Measurements from ENCODE around the gene MLLT6. TPM values are rescaled to one million over a fixed set of nuclear protein-coding genes. Genes with fewer than 3 reads are reported as not detected.
A peak's percentile ranks its signal among the peaks of the same experiment; 100 is the strongest.

The MLLT6 gene
- total and polyA plus RNA-seq, 2 of the 13 experiments (the other 11 are each of a cell fraction or from before 2014, with no cell fraction given): 50.7 to 69.5 TPM

DNA sequence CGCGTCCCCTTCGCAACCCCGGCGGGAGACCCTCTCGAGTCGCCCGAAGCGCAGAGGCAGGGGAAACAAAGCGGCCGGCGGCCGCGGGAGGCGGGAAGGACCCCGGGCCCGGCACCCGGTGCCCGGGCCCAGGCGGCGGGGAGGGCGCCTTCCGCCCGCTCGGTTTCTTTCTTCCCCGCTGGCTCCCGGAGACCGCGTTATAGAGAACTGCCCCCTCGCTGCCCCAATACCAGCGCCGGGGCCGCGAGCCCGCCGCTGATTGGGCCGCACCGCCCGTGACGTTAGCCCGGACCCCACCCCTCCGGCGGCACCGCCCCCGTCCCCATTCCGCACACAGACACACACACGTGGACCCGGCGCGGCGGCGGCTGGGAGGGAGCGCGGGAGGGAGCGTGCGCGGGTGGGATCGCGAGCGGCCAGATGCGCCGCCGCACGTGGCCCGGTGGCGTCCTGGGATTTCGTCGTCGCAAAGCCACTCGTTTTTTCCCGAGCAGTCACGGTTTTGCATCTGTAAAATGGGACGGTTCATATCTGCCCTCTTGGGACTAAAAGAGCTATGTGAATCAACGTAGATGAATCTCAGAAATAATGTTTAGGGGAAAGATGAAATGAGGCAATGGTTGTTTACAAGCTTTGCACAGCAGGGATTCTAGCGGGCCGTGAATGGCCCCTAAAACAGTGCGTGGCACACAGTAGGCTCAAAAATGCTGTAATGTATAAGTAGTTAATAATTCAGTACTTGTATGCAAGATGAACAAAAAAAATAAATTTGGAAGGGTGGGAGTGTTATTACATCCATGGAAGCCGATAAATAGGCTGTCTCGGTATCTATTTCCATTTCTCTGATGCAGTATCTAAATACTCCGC lies 30.1 kb upstream of the MLLT6 start, which contains the start of gene EPOP (continued):
- TF ChIP-seq ARID4A (CRISPR knock-in tag; IDR thresholded peaks at IDR 0.05; ENCODE audit: borderline replicate concordance): peak; percentile 93
- peak; percentile 94 for TF ChIP-seq ZNF792 (CRISPR knock-in tag; IDR thresholded peaks at IDR 0.05)
- TF ChIP-seq ZNF460 (CRISPR knock-in tag; IDR thresholded peaks at IDR 0.05; ENCODE audit: borderline replicate concordance): no peak
- peak; percentile 97 for TF ChIP-seq YEATS4 (CRISPR knock-in tag; IDR thresholded peaks at IDR 0.05; ENCODE audit: borderline replicate concordance)
- TF ChIP-seq EED (CRISPR knock-in tag; IDR thresholded peaks at IDR 0.05): peak; percentile 86; the same call in 1 of the 2 replicates
- TF ChIP-seq PHF8 (CRISPR knock-in tag; IDR thresholded peaks at IDR 0.05): no peak; the same call in none of the 2 replicates
- TF ChIP-seq ZNF563 (CRISPR knock-in tag; IDR thresholded peaks at IDR 0.05): peak; percentile 92
- TF ChIP-seq ZNF652 (CRISPR knock-in tag; IDR thresholded peaks at IDR 0.05; ENCODE audit: borderline replicate concordance, low read depth): peak; percentile 24; the same call in 1 of the 2 replicates
- TF ChIP-seq ZNF274 (CRISPR knock-in tag; IDR thresholded peaks at IDR 0.05): peak; percentile 97; the same call in 1 of the 2 replicates
- peak; percentile 86 for TF ChIP-seq ARID5B (CRISPR knock-in tag; IDR thresholded peaks at IDR 0.05)
- TF ChIP-seq IKZF4 (CRISPR knock-in tag; IDR thresholded peaks at IDR 0.05; ENCODE audit: borderline replicate concordance, low read depth, not compliant biosample characterization): peak; percentile 98
- TF ChIP-seq, protein P1, sequence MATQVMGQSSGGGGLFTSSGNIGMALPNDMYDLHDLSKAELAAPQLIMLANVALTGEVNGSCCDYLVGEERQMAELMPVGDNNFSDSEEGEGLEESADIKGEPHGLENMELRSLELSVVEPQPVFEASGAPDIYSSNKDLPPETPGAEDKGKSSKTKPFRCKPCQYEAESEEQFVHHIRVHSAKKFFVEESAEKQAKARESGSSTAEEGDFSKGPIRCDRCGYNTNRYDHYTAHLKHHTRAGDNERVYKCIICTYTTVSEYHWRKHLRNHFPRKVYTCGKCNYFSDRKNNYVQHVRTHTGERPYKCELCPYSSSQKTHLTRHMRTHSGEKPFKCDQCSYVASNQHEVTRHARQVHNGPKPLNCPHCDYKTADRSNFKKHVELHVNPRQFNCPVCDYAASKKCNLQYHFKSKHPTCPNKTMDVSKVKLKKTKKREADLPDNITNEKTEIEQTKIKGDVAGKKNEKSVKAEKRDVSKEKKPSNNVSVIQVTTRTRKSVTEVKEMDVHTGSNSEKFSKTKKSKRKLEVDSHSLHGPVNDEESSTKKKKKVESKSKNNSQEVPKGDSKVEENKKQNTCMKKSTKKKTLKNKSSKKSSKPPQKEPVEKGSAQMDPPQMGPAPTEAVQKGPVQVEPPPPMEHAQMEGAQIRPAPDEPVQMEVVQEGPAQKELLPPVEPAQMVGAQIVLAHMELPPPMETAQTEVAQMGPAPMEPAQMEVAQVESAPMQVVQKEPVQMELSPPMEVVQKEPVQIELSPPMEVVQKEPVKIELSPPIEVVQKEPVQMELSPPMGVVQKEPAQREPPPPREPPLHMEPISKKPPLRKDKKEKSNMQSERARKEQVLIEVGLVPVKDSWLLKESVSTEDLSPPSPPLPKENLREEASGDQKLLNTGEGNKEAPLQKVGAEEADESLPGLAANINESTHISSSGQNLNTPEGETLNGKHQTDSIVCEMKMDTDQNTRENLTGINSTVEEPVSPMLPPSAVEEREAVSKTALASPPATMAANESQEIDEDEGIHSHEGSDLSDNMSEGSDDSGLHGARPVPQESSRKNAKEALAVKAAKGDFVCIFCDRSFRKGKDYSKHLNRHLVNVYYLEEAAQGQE (IDR thresholded peaks at IDR 0.05; ENCODE audit: borderline replicate concordance in 1 of 2, low read depth in 1 of 2, low read length in 2 of 2): peak in 1 of 2 experiments; percentile 13; a peak in 1 of 4 replicates
- peak; percentile 76; the same call in 1 of the 2 replicates for TF ChIP-seq ZNF367 (CRISPR knock-in tag; IDR thresholded peaks at IDR 0.05; ENCODE audit: borderline replicate concordance)

Measured in HepG2 (cell line).